SIG-M5 (cell line): ENCODE results near the gene FMN1.
A peak's percentile ranks its signal among the peaks of the same experiment; 100 is the strongest.

Source experiments
- DNase-seq: peaks from one replicate; lab custom pipeline; 2025; lab: John Stamatoyannopoulos, UW

The FMN1 gene

DNA sequence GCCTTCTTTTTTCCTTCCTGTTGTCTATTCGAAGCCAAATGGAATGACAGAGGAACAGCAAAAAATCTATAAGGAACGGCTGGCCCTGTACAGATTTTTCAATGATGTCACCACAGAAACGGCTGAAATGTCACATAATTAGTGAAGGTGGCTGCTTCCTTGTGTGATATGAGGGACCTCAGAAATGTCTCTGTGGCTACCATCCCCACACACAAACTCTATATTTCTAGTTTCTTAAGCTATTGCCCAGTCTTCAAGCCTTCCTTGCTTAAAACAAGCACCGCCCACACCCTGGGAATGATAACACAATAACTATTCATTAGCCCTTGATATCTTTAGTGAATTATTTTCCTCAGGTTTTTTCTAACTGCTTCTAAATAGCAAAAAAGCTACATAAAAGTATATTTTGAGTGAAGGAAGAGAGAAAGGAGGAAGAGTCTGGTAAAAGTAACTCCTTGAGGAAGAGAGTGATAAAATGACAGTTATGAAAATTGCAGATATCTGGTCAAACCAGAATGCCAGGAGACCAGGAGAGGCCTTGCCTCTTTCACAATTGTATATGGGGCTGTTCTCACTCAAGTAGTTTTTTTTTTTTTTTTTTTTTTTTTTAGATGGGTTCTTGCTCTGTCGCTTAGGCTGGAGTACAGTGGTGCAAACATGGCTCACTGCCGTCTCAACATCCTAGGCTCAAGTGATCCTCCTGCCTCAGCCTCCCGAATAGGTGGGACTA is 38.7 kb downstream of the FMN1 start:
- no peak for DNase-seq

DNA sequence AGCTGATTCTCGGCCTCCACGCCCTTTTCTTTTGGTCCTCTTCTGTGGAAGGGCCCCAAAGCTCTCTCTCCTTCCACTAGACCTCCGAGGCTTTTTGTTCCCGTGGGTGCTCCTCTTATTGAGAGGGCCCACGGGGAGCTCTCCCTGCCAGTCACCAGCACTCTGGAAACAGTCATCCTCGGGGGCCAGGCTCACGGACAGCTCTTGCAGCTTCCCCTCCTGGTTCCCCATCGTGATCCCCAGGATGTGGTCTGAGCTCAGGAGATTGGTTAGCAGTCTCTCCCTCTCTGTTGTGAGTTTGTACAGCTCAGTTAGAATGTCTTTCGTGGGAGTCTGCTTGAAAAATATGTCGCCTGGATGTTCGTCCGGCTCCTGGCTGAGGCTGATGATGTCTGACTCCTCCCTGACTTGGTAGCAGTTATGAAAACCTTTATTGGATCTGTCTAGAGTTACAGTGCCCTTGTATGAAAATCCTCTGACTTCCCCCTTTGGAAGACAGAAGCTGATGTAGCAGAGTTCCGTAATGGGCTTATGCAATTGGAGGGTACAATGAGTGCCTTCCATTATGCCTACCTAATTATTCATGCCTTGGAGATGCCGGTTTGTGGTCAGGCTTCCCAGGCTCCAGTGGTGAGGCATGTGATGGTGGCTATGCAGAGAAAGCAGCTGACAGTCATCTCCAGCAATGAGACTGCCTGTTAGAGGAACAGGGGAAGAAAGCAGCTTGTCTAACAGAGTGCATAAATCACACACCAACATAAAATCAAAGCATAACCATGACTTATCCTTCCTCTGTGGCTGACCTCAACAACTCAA is 40.0 kb downstream of the FMN1 start:
- DNase-seq, result no peak

DNA sequence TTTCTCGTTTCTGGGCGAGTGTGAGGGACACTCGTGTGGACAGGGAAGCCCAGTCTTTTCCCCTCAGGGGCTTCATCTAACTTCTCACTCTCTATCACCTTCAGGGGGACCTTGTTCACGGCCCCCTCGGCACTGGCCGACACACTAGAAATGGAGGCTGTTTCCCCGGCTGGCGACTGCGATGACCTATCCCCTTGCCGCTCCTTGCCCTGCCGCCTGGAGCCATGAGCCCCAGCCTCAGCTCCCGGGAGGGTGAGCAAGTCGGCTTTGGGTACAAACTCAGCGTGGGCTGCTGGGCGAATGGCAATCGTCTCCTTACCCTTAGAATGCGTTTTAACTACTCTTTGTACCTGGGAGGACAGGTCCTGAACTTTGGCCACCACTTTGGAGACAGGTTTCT is 41.0 kb downstream of the FMN1 start:
- DNase-seq, result no peak

DNA sequence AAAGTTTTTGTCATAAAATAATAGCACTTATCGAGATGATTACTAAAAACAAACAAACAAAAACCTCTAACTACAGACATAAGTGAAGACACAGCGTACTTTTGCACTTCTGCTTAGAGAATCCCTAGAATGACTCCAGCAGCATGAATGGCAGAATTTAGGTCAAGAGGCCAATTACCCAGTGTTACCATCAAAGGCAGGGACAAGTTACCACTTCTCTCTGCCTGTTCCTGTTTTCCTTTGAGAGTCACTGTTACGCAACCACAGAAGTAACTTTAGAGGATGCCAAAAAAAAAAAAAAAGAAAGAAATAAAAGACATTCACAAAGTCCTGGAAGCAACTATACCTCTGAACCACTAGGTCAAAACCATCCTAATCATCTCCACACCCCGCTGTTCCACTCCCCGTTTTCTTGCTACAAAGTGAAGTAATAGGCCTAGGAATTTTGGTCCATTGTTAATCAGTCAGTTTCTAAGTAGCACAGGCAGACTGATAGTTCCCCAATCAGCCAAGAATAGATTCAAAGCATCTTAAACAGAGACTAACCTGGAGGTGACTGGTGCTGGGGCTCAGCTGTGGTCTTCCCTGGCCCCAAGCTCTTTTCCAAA is 41.9 kb downstream of the FMN1 start:
- peak; percentile 25 for DNase-seq

DNA sequence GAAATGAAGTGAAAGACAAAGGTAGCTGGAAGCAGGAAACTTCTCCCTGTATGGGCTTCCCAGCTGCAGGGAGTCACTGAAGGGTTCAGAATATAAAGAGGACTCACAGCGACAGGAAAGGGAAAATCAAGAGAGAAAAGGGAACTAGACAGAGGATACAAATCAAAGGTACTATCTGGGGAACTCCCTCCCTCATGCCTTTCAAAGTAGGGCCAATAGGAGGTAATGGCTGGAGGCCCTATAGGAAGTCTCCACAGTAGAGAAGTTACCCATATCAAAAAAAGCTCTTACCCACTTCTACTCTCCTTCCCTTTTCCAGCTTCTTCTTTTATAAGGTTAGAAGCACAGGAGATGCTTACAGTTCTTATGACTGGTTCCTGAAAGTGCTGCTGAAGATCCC is 43.5 kb downstream of the FMN1 start:
- DNase-seq, result no peak

DNA sequence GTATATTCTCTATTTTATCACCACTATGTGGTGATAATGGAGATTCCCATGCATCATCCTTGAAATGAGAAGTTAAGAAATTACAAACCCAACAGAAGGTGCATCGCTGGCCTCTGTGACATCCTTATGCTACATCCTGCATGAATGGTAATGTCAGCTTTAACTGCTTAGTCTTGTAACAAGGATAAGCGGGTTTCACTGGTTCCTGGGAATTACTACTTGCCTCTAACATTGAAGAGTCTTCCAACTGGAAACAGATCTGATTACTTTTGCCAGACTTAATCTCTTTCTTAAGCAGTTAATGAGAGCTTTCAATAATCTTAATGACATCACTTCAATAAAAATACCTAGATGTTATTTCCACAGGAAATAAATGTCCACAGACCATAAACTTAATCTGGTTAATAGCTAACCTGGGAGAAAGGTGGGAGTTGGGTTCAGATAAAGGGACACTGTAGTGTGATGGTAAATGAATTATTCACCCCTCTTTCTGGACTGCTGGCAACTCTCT is 44.0 kb downstream of the FMN1 start:
- no peak for DNase-seq

DNA sequence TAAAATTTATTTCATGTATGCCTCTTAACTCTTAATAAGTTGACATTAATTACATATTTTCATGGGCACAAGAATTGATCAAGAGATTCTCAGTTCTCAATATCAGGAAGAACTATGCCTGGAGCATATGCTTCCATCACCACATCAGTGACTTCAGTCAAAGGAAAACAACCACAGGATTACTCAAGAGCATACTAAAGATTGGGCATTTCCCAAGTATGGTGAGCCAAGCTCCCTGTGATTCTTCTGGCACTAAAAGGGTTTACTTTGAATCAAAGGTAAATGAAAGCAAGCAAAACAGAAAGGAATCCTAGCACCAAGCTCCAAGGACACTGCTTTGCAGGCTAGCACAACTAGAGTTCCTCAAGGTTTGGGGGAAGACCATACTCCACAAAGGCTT is 44.6 kb downstream of the FMN1 start:
- no peak for DNase-seq

DNA sequence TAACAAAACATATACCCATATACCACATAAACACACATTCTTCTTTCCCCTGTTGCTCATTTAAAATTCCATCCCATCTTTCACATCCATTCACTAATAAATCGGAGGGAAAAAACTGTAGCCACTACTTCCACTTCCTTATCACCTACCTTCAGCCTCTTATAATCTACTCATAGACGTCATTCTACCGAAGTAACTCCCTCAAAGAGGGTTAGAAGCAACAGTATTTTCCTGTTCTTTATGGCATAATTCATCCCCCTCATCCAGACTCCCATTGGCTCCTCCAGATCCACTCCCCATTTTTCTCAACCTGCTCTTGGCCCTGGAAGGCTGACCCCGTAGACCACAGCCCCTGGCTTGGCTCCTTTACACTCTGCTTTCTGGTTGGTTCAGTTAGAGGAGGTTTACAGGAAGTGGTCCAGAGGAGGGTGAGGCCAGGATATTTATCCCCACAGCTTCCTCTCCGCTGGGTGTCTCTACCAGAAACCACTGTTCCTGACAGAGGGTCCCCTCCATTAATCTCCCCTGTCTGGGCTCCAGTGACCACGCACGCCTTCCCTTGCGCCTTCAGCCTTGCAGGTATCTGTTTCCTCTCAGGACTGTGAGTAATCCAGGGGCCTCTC is 46.3 kb downstream of the FMN1 start:
- no peak for DNase-seq

DNA sequence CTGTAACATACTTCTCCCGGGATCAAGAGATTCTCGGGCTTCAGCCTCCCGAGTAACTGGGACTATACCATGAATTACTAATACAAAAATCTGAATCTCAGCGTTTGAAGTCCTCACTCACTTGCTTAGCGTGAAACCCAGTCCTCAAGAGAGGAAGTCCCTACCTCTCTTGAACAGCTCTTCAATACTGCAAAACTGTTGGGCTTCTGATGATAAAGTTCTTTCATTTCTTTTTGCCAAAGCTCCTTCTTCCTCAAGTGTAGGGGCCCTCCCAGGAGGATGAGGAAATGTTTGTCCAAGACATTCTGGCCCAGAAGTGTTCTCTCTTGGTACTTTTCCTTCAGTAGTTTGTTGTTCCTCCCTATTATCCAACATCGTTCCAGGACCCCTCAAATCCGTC is 48.5 kb downstream of the FMN1 start:
- DNase-seq, result no peak

DNA sequence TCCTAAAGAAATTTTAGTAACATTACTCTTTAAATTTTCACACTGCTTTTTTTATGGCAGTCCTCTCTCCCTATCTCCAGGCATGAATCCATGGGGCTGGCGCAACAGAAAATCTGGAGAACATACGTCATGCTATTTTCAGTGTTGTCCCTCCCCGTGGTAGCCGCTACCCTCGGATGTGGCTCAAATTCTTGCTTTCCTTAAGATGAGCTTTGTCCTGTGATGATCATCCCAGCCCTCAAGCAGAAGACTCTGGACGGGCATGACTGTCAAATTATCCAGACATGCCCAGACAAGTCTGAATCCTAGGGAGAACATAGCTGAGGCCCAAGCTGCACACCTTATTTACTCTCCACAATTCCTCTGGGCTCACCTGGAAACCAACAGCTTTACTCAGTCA is 49.1 kb downstream of the FMN1 start:
- no peak for DNase-seq

DNA sequence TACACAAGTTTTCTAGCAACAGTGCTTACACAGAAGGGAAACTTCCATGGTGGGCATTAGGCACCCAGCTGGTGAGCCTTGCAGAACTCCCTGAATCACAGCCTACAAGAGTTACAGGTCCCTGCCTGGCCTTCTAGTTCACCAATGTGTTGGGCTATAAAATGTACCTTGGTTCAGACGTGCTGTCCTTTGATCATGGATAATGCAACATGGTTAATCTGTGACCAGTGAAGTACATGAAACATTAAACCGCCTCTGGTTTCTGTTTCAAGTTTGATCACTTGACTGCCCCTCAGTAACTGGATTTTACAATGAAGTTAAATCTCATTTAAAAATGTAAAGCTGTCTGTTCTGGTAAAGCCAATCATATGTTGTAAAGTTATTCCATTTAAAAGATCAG is 51.8 kb downstream of the FMN1 start:
- DNase-seq, result no peak

DNA sequence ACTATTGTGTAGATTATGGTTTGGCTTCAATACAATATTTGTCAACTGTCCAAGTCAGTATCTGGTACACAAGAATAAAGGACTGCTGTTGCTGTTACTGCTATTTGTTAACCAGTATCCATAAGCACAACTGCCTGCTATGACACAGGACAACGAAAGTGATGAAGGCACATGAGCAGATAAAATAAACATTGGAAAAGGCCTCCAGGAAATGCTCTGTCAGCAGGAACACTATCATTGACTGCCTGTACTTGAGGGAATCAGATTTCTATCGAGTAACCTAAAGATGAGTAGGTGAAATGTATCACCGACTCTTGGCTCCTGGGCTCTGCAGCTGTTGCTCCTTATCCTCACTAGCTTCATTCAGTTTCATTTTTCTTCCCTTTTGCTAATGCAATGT is 56.5 kb downstream of the FMN1 start:
- no peak for DNase-seq

DNA sequence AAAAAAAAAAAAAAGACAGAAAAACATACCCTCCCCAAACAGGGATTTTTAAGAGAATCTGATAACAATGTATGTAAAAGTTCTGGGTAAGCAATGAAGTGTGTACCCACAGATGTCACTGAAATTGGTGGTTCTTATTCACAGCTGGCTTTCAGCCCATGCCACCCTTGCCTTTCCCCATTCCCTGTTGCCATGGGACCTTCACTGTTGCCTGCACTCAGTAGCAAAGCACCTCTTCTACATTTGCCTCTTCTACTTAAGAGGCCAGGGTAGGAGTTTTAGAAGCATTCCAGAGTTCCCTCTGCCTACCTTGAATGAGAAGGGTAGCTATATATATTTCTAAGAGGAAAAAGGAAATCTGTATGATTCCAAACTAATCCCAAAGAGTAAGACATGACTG is 57.4 kb downstream of the FMN1 start:
- no peak for DNase-seq

DNA sequence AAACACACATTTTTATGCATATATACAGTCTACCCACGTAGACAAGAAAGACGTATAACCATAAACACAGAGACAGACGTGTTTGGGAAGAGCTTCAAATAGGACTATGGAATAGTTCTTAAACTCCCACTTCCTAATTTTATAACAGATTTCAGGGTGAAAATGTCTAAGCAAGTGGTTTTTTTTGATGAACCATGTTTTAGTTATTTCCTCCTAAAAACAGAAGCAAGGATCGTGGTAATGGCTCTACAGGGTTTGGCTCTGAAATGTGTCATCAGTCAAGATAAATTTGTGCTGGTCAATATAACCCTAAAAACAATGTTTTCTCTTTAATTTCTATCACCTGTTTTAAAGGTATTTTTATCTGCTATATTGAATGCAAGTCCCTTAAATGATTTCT is 58.2 kb downstream of the FMN1 start:
- DNase-seq, result no peak

DNA sequence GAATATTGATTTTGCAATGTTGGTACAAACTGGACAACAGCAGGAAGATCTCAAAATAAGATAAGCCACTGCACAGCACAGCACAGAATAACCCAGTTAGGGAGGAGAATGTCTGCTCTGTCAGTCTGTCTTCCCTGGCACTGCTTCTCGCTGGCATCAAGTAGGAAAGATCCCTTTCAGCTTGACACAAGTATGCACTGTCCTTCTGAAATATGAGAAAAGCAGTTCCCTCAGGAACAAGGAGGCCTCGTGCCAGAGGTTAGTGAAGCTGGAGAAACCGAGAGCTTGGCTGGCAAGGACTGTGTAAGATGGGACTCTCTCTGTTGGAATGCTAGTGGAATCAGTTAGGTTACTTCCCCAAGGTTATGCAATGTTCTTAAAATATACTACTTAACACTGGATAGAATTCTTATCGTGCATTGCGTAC is 59.1 kb downstream of the FMN1 start:
- no peak for DNase-seq

DNA sequence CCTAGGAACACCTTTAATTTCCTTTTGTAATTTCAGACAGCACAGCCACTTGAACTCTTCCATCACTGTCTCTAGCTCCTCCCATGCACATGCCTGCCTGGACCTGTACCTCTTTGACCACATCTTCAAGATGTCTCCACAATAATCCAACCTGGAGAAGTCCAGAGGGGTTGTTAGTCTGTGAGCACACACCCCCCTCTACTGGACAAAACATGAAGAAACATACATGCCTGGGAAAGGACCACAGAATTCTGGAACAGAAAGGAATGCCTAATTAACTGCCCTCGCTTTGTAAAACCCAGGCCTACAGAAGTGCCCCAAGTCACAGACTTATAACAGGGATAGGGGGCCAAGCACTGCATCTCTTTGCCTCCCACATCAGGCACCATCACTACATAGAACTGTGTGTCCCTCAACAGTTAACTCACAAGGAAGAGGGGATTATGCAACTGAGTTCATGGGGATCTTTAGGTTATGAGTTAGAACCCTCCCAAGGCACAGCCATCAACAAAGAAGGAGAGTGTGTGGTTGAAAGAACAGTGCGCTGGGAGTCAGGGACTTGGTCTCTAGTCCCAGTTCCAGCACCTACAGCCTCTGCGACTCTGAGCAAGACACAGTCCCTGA is 61.7 kb downstream of the FMN1 start:
- no peak for DNase-seq

DNA sequence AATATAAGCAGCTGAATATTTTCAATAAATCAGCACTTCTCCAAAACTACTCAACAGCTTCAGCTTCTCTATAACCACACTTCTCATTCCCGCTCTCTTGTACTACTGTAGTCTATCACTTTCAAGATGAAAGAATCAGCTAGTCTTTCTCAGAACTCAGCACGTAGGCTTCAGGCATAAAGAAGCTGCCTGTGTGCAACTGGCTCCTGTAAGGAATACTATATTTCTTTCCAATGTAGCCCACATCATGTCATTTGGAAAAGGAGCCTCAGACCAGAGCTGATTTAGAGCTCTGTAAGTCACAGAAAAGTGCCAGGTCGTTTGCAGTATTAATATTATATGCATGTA is 62.3 kb downstream of the FMN1 start:
- DNase-seq, result no peak

DNA sequence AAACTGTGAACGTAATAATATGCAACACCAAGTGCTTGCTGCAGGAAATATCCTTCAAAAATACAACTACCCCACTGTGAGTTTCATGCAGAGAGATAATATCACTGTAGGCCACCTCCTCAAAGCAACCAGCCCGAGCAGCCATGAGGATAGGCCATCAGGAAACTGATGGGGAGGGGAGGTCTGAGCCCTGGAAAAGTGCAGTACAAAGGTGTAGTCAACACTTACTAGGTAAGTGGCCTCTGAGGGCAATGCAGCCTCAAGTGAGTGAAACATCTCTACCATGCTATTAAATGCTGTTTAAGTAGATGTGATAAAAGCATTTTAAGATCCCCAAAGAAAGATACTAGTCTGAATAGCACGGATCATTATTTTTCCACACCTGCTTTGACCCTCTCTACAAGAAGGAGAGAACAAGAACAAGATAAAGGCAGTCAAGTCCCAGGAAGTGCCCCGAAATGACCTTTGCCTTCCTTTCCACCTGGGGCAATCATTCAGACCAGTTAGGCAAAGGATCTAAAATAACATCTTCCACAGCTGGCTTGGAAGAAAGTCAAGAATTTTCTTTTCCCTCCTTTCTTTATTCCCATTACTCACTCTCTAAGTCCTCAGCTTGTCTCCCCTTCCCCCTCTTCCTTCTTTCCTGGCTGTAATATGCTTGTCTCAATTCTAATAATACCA is 62.8 kb downstream of the FMN1 start:
- no peak for DNase-seq

DNA sequence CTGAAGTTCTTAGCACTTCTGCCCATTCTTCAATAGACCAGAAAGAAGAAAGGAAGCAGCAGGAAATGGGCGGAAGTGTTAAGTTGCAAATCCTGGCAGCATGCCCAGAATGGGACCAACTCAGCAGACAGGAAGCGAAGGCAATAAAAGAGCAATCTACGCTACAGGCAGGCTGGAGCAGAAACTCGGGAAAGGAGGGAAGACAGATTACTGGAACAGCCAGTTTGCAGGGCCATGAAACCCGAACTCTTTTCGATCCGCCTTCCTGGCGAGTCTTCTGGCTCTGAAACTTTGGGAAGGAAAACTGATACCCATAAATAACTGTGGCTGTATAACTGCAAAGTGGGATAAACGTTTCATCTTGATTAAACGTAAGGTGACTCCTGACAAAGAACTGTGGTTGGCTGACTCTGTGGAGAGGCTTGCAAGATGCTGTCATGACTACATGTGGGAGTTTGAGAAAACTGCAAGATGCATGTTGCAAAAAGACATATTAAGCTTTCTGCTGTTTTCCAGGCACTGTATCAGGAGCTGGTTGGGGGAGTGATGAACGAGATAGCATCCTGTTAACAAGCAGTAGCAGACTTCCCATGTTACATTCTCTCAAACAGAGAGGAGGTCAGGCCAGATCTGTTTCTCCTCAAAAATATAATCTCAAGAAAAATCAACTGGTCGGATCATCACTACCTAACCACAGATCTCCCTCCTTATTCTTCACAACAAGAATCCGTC is 67.8 kb downstream of the FMN1 start:
- no peak for DNase-seq

DNA sequence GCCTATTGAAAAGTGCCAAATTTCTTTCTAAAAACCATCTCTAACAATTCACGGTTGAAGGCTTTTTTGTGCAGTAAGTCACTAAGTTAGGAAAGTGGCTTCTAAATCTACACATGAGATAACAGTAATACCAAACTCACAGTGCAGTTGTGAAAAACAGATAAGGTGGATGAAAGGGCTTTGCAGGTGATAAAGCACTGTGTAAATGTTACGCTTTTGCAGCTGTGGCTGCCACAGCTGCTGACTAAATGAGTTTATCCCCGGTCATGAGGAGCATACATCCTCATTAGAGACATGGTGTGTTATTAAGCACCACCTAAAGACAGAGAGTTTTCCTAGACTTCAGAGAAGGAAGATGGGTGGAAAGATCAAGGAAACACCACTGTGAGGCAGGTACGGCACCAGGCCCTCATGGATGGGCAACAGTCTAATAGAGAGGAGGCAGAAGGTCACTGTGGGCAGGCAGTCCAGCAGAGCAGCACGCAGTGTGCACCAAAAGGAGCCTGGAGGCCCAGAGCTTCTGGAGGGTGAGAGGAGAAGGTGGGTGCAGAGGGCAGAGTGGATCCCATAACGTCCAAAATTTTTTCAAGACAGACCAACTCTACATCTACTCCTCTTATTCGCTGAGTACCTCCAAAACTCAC is 68.5 kb downstream of the FMN1 start:
- no peak for DNase-seq
